Neuronal stem cell (in vitro differentiated cells): ENCODE results near the gene CETN2.

ENCODE experiments used
- DNase-seq: peaks from one replicate; pipeline ENCODE4 v3.0.0-alpha.2; 2013; ENCODE audit warnings: low spot score
- H2AFZ ChIP-seq: one replicate; pipeline ENCODE4 v1.6.1; 2013; ENCODE audit warnings: mild to moderate bottlenecking, low read length, inconsistent platforms
- H2AK5ac ChIP-seq: 2 replicates; pipeline ENCODE4 v1.6.1; 2013; ENCODE audit warnings: low read depth, mild to moderate bottlenecking, inconsistent platforms, low read length, moderate library complexity, mixed read lengths
- H2BK120ac ChIP-seq: 2 replicates; pipeline ENCODE4 v1.6.1; 2013; ENCODE audit warnings: low read depth, mild to moderate bottlenecking, inconsistent platforms, low read length, moderate library complexity, mixed read lengths
- H2BK12ac ChIP-seq: one replicate; pipeline ENCODE4 v1.6.1; 2013; ENCODE audit warnings: low read length, inconsistent platforms
- H2BK15ac ChIP-seq: 2 replicates; pipeline ENCODE4 v1.6.1; 2013; ENCODE audit warnings: mild to moderate bottlenecking, low read length, inconsistent platforms, mixed read lengths
- H2BK5ac ChIP-seq: one replicate; pipeline ENCODE4 v1.6.1; 2013; ENCODE audit warnings: inconsistent platforms, mild to moderate bottlenecking, low read length, moderate library complexity
- H3K14ac ChIP-seq: one replicate; pipeline ENCODE4 v1.6.1; 2013; ENCODE audit warnings: low read length, inconsistent platforms
- H3K18ac ChIP-seq: 2 replicates; pipeline ENCODE4 v1.6.1; 2013; ENCODE audit warnings: low read length, inconsistent platforms
- H3K23ac ChIP-seq: 2 replicates; pipeline ENCODE4 v1.6.1; 2013; ENCODE audit warnings: low read depth, mild to moderate bottlenecking, mixed read lengths, low read length, inconsistent platforms; ENCODE audit not compliant: poor library complexity
- H3K27ac ChIP-seq: replicated peaks from 3 replicates; pipeline ENCODE4 v1.5.1; 2013; ENCODE audit warnings: low read length, inconsistent platforms
- H3K27me3 ChIP-seq, 3 experiments: 2 replicates each; pipeline ENCODE4 v1.6.1; 2013; ENCODE audit warnings: low read length in 3 of 3, mild to moderate bottlenecking in 2 of 3, inconsistent platforms in 1 of 3, low read depth in 1 of 3, mixed read lengths in 1 of 3, moderate library complexity in 1 of 3; ENCODE audit not compliant: control insufficient read depth in 3 of 3, insufficient read depth in 3 of 3
- H3K36me3 ChIP-seq, 2 donors: replicated peaks in 1 of 2; 2 replicates each; pipeline ENCODE4 v1.6.1; 2013; ENCODE audit warnings: low read length in 2 of 2; ENCODE audit not compliant: control insufficient read depth in 2 of 2, insufficient read depth in 2 of 2
- H3K4ac ChIP-seq: 2 replicates; pipeline ENCODE4 v1.6.1; 2013; ENCODE audit warnings: inconsistent platforms, mild to moderate bottlenecking, low read length, moderate library complexity
- H3K4me1 ChIP-seq, 2 donors: 1 replicate in 1 of 2; 2 replicates in 1 of 2; pipeline ENCODE4 v1.6.1; 2013; ENCODE audit warnings: low read length in 2 of 2, low read depth in 1 of 2; ENCODE audit not compliant: control insufficient read depth in 2 of 2, insufficient read depth in 1 of 2
- H3K4me2 ChIP-seq: one replicate; pipeline ENCODE4 v1.6.1; 2013; ENCODE audit warnings: mild to moderate bottlenecking, low read length, inconsistent platforms; ENCODE audit not compliant: insufficient read depth, poor library complexity, severe bottlenecking
- H3K4me3 ChIP-seq, 2 donors: 2 replicates each; pipeline ENCODE4 v1.5.1; 2013; ENCODE audit warnings: low read length in 2 of 2, mild to moderate bottlenecking in 2 of 2, inconsistent platforms in 1 of 2, moderate library complexity in 1 of 2
- H3K79me1 ChIP-seq: one replicate; pipeline ENCODE4 v1.6.1; 2013; ENCODE audit warnings: low read depth, mild to moderate bottlenecking, inconsistent platforms, low read length, moderate library complexity
- H3K9ac ChIP-seq: one replicate; pipeline ENCODE4 v1.6.1; 2013; ENCODE audit warnings: mild to moderate bottlenecking, low read depth, low read length, inconsistent platforms; ENCODE audit not compliant: poor library complexity
- H3K9me3 ChIP-seq, 2 donors: replicated peaks in 1 of 2; 2 replicates each; pipeline versions ENCODE3 to v1.6.1; 2013; ENCODE audit warnings: low read length in 2 of 2, mild to moderate bottlenecking in 2 of 2, inconsistent platforms in 1 of 2, low read depth in 1 of 2, mixed read lengths in 1 of 2, moderate library complexity in 1 of 2; ENCODE audit not compliant: control insufficient read depth in 2 of 2, insufficient read depth in 1 of 2
- H4K8ac ChIP-seq: one replicate; pipeline ENCODE4 v1.6.1; 2013; ENCODE audit warnings: low read depth, mild to moderate bottlenecking, inconsistent platforms, low read length, moderate library complexity
- H4K91ac ChIP-seq: one replicate; pipeline ENCODE4 v1.6.1; 2013; ENCODE audit warnings: low read length, low read depth, mild to moderate bottlenecking, inconsistent platforms; ENCODE audit not compliant: poor library complexity
- WGBS, 2 donors: extraction: QIAGEN DNeasy Blood & Tissue Kit; methylation state at CpG; one replicate each; pipeline ENCODE4 v1.1.7; 2013; ENCODE audit warnings: missing lambda C conversion rate in 2 of 2, mixed read lengths in 1 of 2; ENCODE audit not compliant: insufficient read length in 2 of 2, insufficient replicate concordance in 1 of 2; ENCODE audit errors: extremely low coverage in 2 of 2; 5-methylcytosine and 5-hydroxymethylcytosine counted together

Gene CETN2

GRCh38 chrX:152813206-152813605 lies 17.4 kb downstream of the CETN2 start:
- Histone ChIP-seq H4K8ac (no peak overlapping the region), H2AFZ (no peak overlapping the region), H2BK120ac (no peak overlapping the region), H3K23ac (no peak overlapping the region), H3K9ac (no peak overlapping the region), H3K9me3 (no peaks in the 10 kb centered on the region), H2BK5ac (no peak overlapping the region), H3K4me2 (no peak overlapping the region), H2BK15ac (no peak overlapping the region), H3K27ac (no peak overlapping the region), H3K18ac (no peak overlapping the region), H2AK5ac (no peak overlapping the region), H3K4me1 (no peaks in the 10 kb centered on the region), H3K36me3 (no peaks in the 10 kb centered on the region), H2BK12ac (no peak overlapping the region), H3K14ac (no peak overlapping the region), H4K91ac (no peak overlapping the region), H3K27me3 (peaks cover 0 to 36% (median 0%) of the 10 kb centered on the region in 3 experiments), H3K4ac (no peak overlapping the region), H3K4me3 (no peak overlapping the region), H3K79me1 (no peaks in the 10 kb centered on the region)
- DNase-seq = no peak
- no CpG with 5 or more reads among the region's 5 CpGs for WGBS, 2 donors

GRCh38 chrX:152810403-152810802 lies 20.2 kb downstream of the CETN2 start:
- H3K14ac ChIP-seq = no peak overlapping the region
- H2AFZ ChIP-seq = no peak overlapping the region
- no peak overlapping the region for H3K23ac ChIP-seq
- H3K9me3 ChIP-seq = no peaks in the 10 kb centered on the region
- no CpG with 5 or more reads among the region's 4 CpGs for WGBS, 2 donors
- peaks cover 0 to 46% (median 0%) of the 10 kb centered on the region in 3 experiments for H3K27me3 ChIP-seq
- H3K4me2 ChIP-seq = no peak overlapping the region
- H4K8ac ChIP-seq = no peak overlapping the region
- no peak overlapping the region for H2BK12ac ChIP-seq
- no peak overlapping the region for H2AK5ac ChIP-seq
- H3K79me1 ChIP-seq = no peaks in the 10 kb centered on the region
- H3K4ac ChIP-seq = no peak overlapping the region
- H4K91ac ChIP-seq = no peak overlapping the region
- no peaks in the 10 kb centered on the region for H3K36me3 ChIP-seq
- H3K27ac ChIP-seq = no peak overlapping the region
- H3K9ac ChIP-seq = no peak overlapping the region
- DNase-seq = no peak
- no peak overlapping the region for H2BK120ac ChIP-seq
- H2BK5ac ChIP-seq = no peak overlapping the region
- no peak overlapping the region for H2BK15ac ChIP-seq
- H3K4me1 ChIP-seq = no peaks in the 10 kb centered on the region
- H3K4me3 ChIP-seq = no peak overlapping the region
- no peak overlapping the region for H3K18ac ChIP-seq

GRCh38 chrX:152806035-152806434 lies 24.5 kb downstream of the CETN2 start:
- no peak overlapping the region for H3K4me2 ChIP-seq
- H2BK120ac ChIP-seq = no peak overlapping the region
- H4K8ac ChIP-seq = no peak overlapping the region
- H2BK12ac ChIP-seq = no peak overlapping the region
- H2BK5ac ChIP-seq = no peak overlapping the region
- H3K36me3 ChIP-seq = no peaks in the 10 kb centered on the region
- no peak overlapping the region for H3K27ac ChIP-seq
- no peak overlapping the region for H2BK15ac ChIP-seq
- no peak overlapping the region for H3K18ac ChIP-seq
- no peak overlapping the region for H3K14ac ChIP-seq
- H2AK5ac ChIP-seq = no peak overlapping the region
- H3K27me3 ChIP-seq = peaks cover 0 to 34% (median 0%) of the 10 kb centered on the region in 3 experiments
- H3K4me1 ChIP-seq = no peaks in the 10 kb centered on the region
- DNase-seq = no peak
- no peaks in the 10 kb centered on the region for H3K9me3 ChIP-seq
- H3K4ac ChIP-seq = no peak overlapping the region
- no CpG with 5 or more reads among the region's 4 CpGs for WGBS, 2 donors
- H2AFZ ChIP-seq = no peak overlapping the region
- H4K91ac ChIP-seq = no peak overlapping the region
- no peak overlapping the region for H3K4me3 ChIP-seq
- no peak overlapping the region for H3K9ac ChIP-seq
- no peaks in the 10 kb centered on the region for H3K79me1 ChIP-seq
- H3K23ac ChIP-seq = no peak overlapping the region

DNA sequence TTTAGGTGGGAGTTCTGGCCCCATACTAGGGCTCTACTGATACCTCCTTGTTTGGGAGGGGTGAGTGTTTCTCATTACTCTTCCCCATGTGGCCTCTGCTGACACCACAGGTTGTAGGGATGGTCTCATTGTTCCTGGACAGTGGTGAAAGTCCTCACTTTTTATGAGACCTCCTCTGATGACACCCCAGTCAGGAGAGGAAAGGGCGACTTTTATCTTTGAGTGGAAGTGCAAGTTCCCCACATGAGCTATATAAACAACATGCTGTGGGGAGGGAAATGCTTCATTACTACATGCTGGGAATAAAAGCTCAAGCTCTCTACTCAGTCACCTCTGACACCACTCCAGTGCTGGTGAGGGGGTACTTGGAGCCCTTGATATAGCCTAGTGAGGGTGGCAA lies 31.6 kb downstream of the CETN2 start:
- no peaks in the 10 kb centered on the region for H3K9me3 ChIP-seq
- H3K27me3 ChIP-seq = peaks cover 0 to 34% (median 0%) of the 10 kb centered on the region in 3 experiments
- no peak overlapping the region for H3K4me2 ChIP-seq
- H3K14ac ChIP-seq = no peak overlapping the region
- H3K27ac ChIP-seq = no peak overlapping the region
- H3K23ac ChIP-seq = no peak overlapping the region
- H3K36me3 ChIP-seq = no peaks in the 10 kb centered on the region
- no peaks in the 10 kb centered on the region for H3K4me1 ChIP-seq
- H3K79me1 ChIP-seq = no peaks in the 10 kb centered on the region
- no peak overlapping the region for H2BK15ac ChIP-seq
- H4K91ac ChIP-seq = no peak overlapping the region
- no peak for DNase-seq
- H4K8ac ChIP-seq = no peak overlapping the region
- H2BK120ac ChIP-seq = no peak overlapping the region
- H2AK5ac ChIP-seq = no peak overlapping the region
- no peak overlapping the region for H3K4me3 ChIP-seq
- no peak overlapping the region for H3K9ac ChIP-seq
- no peak overlapping the region for H2BK5ac ChIP-seq
- no peak overlapping the region for H2AFZ ChIP-seq
- no CpG with 5 or more reads among the region's 1 CpG for WGBS, 2 donors
- no peak overlapping the region for H3K4ac ChIP-seq
- H2BK12ac ChIP-seq = no peak overlapping the region
- no peak overlapping the region for H3K18ac ChIP-seq
